Measurements from ENCODE around the gene ZNF184. TPM values are rescaled to one million over a fixed set of nuclear protein-coding genes. Genes with fewer than 3 reads are reported as not detected.

ZNF184 gene
- total and polyA plus RNA-seq, 9 of the 15 experiments (the other 6 are each of a cell fraction or from before 2014, with no cell fraction given) = 7.6 to 22.2 (median 12.8) TPM

DNA sequence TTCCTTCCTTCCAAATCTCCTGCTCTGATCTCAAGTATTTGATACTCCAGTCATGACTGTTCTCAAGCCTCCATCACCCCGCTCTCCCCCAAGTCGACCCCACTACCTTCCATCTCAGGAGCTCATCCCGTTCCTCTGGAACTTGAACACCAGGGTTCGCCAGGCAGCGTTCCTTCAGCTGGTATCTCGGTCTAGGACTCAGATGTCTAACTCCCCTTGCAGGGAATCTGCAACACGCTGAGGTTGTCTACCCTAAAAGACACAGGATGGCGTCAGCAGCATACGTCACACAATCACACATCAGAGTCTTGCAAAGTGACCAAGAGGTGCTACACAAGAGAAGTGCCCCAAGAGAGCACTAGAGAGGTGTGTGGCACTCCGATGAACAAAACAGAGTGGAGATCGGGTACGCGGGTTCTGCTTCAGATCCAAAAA, 706 bp downstream of the ZNF184 start (continued):
- no peak for TF ChIP-seq ASH1L (IDR thresholded peaks at IDR 0.05; ENCODE audit: borderline replicate concordance, low read depth, partially characterized antibody)
- no peak for TF ChIP-seq ZC3H11A (IDR thresholded peaks at IDR 0.05; ENCODE audit: low read depth, low read length)
- no peak for TF ChIP-seq PHF8 (IDR thresholded peaks at IDR 0.05; ENCODE audit: borderline replicate concordance, low read length)
- TF ChIP-seq MYNN (IDR thresholded peaks at IDR 0.05) = no peak
- TF ChIP-seq MYNN (CRISPR knock-in tag; IDR thresholded peaks at IDR 0.05) = no peak
- TF ChIP-seq ZNF134 (CRISPR knock-in tag; conservative IDR thresholded peaks at IDR 0.05) = no peak
- TF ChIP-seq PTBP1 (IDR thresholded peaks at IDR 0.05; ENCODE audit: low read depth, low read length) = no peak
- TF ChIP-seq HDGF (IDR thresholded peaks at IDR 0.05) = peak; percentile 88; the same call in 1 of the 2 replicates
- no peak for TF ChIP-seq ETS2 (tag; IDR thresholded peaks at IDR 0.05; ENCODE audit: borderline replicate concordance, poor library complexity, severe bottlenecking)
- TF ChIP-seq BMI1 (IDR thresholded peaks at IDR 0.05; ENCODE audit: low read length) = no peak
- peak in 1 of 3 experiments; percentile 26 for TF ChIP-seq YY1 (IDR thresholded peaks at IDR 0.05; ENCODE audit: borderline replicate concordance in 1 of 3, control insufficient read depth in 1 of 3, extremely low read depth in 1 of 3, insufficient read depth in 3 of 3, insufficient read length in 1 of 3, insufficient replicate concordance in 2 of 3, low read depth in 1 of 3, low read length in 2 of 3)
- no peak for TF ChIP-seq ZNF445 (CRISPR knock-in tag; IDR thresholded peaks at IDR 0.05; ENCODE audit: low read depth)
- TF ChIP-seq ZNF165 (CRISPR knock-in tag; IDR thresholded peaks at IDR 0.05; ENCODE audit: borderline replicate concordance) = no peak
- TF ChIP-seq, protein P1, sequence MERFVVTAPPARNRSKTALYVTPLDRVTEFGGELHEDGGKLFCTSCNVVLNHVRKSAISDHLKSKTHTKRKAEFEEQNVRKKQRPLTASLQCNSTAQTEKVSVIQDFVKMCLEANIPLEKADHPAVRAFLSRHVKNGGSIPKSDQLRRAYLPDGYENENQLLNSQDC (CRISPR knock-in tag; IDR thresholded peaks at IDR 0.05) = no peak
- TF ChIP-seq, protein P2, sequence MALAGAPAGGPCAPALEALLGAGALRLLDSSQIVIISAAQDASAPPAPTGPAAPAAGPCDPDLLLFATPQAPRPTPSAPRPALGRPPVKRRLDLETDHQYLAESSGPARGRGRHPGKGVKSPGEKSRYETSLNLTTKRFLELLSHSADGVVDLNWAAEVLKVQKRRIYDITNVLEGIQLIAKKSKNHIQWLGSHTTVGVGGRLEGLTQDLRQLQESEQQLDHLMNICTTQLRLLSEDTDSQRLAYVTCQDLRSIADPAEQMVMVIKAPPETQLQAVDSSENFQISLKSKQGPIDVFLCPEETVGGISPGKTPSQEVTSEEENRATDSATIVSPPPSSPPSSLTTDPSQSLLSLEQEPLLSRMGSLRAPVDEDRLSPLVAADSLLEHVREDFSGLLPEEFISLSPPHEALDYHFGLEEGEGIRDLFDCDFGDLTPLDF (CRISPR knock-in tag; IDR thresholded peaks at IDR 0.05) = no peak
- no peak for TF ChIP-seq SRF (CRISPR knock-in tag; IDR thresholded peaks at IDR 0.05)
- peak; percentile 2 for TF ChIP-seq SAP30 (IDR thresholded peaks at IDR 0.05; ENCODE audit: borderline replicate concordance, insufficient read depth, low read depth, low read length, poor library complexity, severe bottlenecking)
- TF ChIP-seq JUND (IDR thresholded peaks at IDR 0.05; ENCODE audit: borderline replicate concordance, low read depth, low read length) = peak; percentile 67
- TF ChIP-seq JUND (tag; IDR thresholded peaks at IDR 0.05; ENCODE audit: borderline replicate concordance, low read depth, low read length) = no peak; the same call in 2 of the 3 replicates
- TF ChIP-seq JUN (IDR thresholded peaks at IDR 0.05; ENCODE audit: borderline replicate concordance, low read depth, low read length) = 0 out of 2 replicates have a peak, but pooled peaks have one; percentile 9
- TF ChIP-seq JUN (CRISPR knock-in tag; IDR thresholded peaks at IDR 0.05; ENCODE audit: borderline replicate concordance) = no peak
- TF ChIP-seq, protein P3, sequence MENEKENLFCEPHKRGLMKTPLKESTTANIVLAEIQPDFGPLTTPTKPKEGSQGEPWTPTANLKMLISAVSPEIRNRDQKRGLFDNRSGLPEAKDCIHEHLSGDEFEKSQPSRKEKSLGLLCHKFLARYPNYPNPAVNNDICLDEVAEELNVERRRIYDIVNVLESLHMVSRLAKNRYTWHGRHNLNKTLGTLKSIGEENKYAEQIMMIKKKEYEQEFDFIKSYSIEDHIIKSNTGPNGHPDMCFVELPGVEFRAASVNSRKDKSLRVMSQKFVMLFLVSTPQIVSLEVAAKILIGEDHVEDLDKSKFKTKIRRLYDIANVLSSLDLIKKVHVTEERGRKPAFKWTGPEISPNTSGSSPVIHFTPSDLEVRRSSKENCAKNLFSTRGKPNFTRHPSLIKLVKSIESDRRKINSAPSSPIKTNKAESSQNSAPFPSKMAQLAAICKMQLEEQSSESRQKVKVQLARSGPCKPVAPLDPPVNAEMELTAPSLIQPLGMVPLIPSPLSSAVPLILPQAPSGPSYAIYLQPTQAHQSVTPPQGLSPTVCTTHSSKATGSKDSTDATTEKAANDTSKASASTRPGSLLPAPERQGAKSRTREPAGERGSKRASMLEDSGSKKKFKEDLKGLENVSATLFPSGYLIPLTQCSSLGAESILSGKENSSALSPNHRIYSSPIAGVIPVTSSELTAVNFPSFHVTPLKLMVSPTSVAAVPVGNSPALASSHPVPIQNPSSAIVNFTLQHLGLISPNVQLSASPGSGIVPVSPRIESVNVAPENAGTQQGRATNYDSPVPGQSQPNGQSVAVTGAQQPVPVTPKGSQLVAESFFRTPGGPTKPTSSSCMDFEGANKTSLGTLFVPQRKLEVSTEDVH (IDR thresholded peaks at IDR 0.05; ENCODE audit: low read depth, partially characterized antibody) = peak; percentile 43
- TF ChIP-seq NEUROD1 (IDR thresholded peaks at IDR 0.05; ENCODE audit: borderline replicate concordance, low read depth, low read length, partially characterized antibody) = no peak
- peak; percentile 98 for TF ChIP-seq CREM (IDR thresholded peaks at IDR 0.05; ENCODE audit: low read depth)
- TF ChIP-seq NBN (IDR thresholded peaks at IDR 0.05; ENCODE audit: low read depth) = peak; percentile 59
- no peak for TF ChIP-seq BRF1 (IDR thresholded peaks at IDR 0.05; ENCODE audit: borderline replicate concordance, extremely low read depth, insufficient read length)

Measured in K562 (cell line).